ENCODE results near the gene DNAJC16.

DNA sequence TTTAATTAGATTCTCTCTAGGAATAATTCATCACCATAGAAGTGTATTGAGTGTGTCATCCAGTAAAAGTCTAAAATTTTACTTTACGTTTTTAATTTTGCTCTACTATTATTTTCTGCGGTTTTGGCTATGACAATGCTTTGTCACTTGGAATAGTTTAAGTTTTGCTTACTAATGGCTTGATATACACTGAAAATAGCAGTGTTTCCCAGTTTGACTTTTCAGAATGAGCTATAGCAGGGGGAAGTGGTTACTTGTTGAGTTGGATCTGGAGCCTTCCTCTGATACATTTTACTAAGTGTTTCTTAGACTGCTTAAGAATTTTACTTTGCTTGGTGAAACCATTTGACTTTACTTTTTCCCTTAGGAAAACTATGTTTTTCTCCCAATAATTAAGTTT is 5.0 kb downstream of the DNAJC16 start:
- TF ChIP-seq, protein P1, sequence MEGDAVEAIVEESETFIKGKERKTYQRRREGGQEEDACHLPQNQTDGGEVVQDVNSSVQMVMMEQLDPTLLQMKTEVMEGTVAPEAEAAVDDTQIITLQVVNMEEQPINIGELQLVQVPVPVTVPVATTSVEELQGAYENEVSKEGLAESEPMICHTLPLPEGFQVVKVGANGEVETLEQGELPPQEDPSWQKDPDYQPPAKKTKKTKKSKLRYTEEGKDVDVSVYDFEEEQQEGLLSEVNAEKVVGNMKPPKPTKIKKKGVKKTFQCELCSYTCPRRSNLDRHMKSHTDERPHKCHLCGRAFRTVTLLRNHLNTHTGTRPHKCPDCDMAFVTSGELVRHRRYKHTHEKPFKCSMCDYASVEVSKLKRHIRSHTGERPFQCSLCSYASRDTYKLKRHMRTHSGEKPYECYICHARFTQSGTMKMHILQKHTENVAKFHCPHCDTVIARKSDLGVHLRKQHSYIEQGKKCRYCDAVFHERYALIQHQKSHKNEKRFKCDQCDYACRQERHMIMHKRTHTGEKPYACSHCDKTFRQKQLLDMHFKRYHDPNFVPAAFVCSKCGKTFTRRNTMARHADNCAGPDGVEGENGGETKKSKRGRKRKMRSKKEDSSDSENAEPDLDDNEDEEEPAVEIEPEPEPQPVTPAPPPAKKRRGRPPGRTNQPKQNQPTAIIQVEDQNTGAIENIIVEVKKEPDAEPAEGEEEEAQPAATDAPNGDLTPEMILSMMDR (IDR thresholded peaks at IDR 0.05; ENCODE audit: insufficient read depth, low read length), result no peak
- no peak for TF ChIP-seq GABPA (IDR thresholded peaks at IDR 0.05; ENCODE audit: low read depth)
- TF ChIP-seq POLR2AphosphoS5 (IDR thresholded peaks at IDR 0.05; ENCODE audit: low read depth), result no peak
- TF ChIP-seq, protein P2, sequence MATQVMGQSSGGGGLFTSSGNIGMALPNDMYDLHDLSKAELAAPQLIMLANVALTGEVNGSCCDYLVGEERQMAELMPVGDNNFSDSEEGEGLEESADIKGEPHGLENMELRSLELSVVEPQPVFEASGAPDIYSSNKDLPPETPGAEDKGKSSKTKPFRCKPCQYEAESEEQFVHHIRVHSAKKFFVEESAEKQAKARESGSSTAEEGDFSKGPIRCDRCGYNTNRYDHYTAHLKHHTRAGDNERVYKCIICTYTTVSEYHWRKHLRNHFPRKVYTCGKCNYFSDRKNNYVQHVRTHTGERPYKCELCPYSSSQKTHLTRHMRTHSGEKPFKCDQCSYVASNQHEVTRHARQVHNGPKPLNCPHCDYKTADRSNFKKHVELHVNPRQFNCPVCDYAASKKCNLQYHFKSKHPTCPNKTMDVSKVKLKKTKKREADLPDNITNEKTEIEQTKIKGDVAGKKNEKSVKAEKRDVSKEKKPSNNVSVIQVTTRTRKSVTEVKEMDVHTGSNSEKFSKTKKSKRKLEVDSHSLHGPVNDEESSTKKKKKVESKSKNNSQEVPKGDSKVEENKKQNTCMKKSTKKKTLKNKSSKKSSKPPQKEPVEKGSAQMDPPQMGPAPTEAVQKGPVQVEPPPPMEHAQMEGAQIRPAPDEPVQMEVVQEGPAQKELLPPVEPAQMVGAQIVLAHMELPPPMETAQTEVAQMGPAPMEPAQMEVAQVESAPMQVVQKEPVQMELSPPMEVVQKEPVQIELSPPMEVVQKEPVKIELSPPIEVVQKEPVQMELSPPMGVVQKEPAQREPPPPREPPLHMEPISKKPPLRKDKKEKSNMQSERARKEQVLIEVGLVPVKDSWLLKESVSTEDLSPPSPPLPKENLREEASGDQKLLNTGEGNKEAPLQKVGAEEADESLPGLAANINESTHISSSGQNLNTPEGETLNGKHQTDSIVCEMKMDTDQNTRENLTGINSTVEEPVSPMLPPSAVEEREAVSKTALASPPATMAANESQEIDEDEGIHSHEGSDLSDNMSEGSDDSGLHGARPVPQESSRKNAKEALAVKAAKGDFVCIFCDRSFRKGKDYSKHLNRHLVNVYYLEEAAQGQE (IDR thresholded peaks at IDR 0.05; ENCODE audit: insufficient replicate concordance, low read depth), result no peak

Measured in HL-60 (cell line).